Ishikawa (cell line): ENCODE results near the gene NTSR1.

Source experiments
- CEBPB ChIP-seq: IDR thresholded peaks from 2 replicates; pipeline ENCODE4 v1.6.1; 2012
- CREB1 ChIP-seq: IDR thresholded peaks from 2 replicates; pipeline ENCODE4 v1.6.1; 2012; ENCODE audit warnings: low read depth
- EP300 ChIP-seq: IDR thresholded peaks from 2 replicates; pipeline ENCODE4 v1.6.1; 2012; ENCODE audit warnings: borderline replicate concordance
- FOXM1 ChIP-seq: IDR thresholded peaks from 2 replicates; pipeline ENCODE4 v1.6.1; 2012; ENCODE audit warnings: low read depth, borderline replicate concordance
- MAX ChIP-seq: IDR thresholded peaks from 2 replicates; pipeline ENCODE4 v1.6.1; 2012
- RAD21 ChIP-seq: IDR thresholded peaks from 2 replicates; pipeline ENCODE4 v1.6.1; 2012; ENCODE audit warnings: low read depth
- TAF1 ChIP-seq: IDR thresholded peaks from 2 replicates; pipeline ENCODE4 v1.6.1; 2012; ENCODE audit warnings: low read depth, mild to moderate bottlenecking
- YY1 ChIP-seq: IDR thresholded peaks from 2 replicates; pipeline ENCODE4 v1.6.1; 2012; ENCODE audit warnings: low read depth
- ZBTB7A ChIP-seq: IDR thresholded peaks from 2 replicates; pipeline ENCODE4 v1.6.1; 2012; ENCODE audit warnings: low read depth
- TF ChIP-seq, protein P1 (sequence below): IDR thresholded peaks from 2 replicates; pipeline ENCODE4 v1.6.1; 2012; ENCODE audit warnings: low read depth, mild to moderate bottlenecking
- TF ChIP-seq, protein P2 (sequence below): IDR thresholded peaks from 2 replicates; pipeline ENCODE4 v1.6.1; 2012

- TF ChIP-seq CEBPB (no peak), MAX (peak; percentile 66), CREB1 (no peak), RAD21 (no peak), TAF1 (no peak), YY1 (no peak), FOXM1 (no peak), ZBTB7A (peak; percentile 81; the same call in 1 of the 2 replicates), EP300 (no peak)
- TF ChIP-seq, protein P1, sequence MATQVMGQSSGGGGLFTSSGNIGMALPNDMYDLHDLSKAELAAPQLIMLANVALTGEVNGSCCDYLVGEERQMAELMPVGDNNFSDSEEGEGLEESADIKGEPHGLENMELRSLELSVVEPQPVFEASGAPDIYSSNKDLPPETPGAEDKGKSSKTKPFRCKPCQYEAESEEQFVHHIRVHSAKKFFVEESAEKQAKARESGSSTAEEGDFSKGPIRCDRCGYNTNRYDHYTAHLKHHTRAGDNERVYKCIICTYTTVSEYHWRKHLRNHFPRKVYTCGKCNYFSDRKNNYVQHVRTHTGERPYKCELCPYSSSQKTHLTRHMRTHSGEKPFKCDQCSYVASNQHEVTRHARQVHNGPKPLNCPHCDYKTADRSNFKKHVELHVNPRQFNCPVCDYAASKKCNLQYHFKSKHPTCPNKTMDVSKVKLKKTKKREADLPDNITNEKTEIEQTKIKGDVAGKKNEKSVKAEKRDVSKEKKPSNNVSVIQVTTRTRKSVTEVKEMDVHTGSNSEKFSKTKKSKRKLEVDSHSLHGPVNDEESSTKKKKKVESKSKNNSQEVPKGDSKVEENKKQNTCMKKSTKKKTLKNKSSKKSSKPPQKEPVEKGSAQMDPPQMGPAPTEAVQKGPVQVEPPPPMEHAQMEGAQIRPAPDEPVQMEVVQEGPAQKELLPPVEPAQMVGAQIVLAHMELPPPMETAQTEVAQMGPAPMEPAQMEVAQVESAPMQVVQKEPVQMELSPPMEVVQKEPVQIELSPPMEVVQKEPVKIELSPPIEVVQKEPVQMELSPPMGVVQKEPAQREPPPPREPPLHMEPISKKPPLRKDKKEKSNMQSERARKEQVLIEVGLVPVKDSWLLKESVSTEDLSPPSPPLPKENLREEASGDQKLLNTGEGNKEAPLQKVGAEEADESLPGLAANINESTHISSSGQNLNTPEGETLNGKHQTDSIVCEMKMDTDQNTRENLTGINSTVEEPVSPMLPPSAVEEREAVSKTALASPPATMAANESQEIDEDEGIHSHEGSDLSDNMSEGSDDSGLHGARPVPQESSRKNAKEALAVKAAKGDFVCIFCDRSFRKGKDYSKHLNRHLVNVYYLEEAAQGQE = no peak
- TF ChIP-seq, protein P2, sequence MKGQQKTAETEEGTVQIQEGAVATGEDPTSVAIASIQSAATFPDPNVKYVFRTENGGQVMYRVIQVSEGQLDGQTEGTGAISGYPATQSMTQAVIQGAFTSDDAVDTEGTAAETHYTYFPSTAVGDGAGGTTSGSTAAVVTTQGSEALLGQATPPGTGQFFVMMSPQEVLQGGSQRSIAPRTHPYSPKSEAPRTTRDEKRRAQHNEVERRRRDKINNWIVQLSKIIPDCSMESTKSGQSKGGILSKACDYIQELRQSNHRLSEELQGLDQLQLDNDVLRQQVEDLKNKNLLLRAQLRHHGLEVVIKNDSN = no peak
These were observed 86.6 kb downstream of the NTSR1 start for GRCh38 chr20:62795023-62795761.
